ENCODE data around the gene IDH2. TPM values are rescaled to one million over a fixed set of nuclear protein-coding genes. Genes with fewer than 3 reads are reported as not detected.
A peak's percentile ranks its signal among the peaks of the same experiment; 100 is the strongest.

Gene IDH2
- total and polyA plus RNA-seq, 2 of the 13 experiments (the other 11 are each of a cell fraction or from before 2014, with no cell fraction given): 121 to 145 TPM

DNA sequence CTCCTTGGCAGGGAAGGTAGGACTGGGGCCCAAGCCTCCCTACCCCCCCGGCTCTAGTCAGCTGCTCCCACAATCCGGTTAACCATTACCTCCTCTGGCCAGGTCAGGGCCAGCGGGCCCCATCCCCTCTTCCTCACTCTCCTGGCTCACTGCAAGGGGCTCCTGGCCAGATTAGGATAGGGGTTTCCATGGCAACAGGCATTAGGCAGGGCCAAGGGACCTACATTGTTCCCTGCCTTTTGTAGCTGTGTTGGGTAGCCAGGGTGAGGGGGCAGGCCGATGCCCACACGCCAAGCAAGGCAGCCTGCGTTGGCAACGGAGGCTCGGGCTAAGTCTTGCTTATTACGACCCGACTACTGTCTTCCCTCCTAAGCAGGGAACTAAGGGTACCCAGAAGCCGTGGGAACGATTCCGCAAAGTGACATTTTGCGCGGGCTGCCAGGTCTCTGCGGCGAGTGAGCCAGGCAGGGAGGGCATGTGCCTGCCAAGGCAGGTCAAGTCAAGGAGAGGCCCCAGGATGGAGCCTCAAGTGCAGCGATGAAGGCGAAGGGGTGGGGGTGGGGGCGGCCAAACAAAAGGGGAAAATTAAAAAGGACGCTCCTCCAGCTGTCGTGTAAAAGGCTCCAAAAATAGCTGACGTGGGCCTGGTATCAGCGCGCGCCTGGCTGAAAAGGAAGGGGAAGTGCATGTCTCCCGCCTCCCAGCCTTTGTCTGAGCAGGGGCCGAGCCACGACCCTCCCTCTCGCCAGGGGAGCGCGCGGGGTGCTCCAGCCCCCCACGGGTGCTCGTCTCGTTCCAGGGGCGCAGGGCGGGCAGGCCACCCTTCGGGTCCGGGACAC is 919 bp downstream of the IDH2 start (continued):
- TF ChIP-seq, protein P1, sequence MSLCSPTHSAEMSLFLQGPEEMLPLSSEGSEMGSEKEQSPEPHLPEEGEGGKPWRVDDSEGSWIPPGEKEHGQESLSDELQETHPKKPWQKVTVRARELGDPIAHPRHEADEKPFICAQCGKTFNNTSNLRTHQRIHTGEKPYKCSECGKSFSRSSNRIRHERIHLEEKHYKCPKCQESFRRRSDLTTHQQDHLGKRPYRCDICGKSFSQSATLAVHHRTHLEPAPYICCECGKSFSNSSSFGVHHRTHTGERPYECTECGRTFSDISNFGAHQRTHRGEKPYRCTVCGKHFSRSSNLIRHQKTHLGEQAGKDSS (CRISPR knock-in tag; IDR thresholded peaks at IDR 0.05; ENCODE audit: borderline replicate concordance, low read depth): peak; percentile 11; the same call in 1 of the 2 replicates
- 0 out of 2 replicates have a peak, but pooled peaks have one; percentile 15 for TF ChIP-seq ZNF235 (CRISPR knock-in tag; IDR thresholded peaks at IDR 0.05; ENCODE audit: borderline replicate concordance)
- TF ChIP-seq PITX1 (CRISPR knock-in tag; IDR thresholded peaks at IDR 0.05): 0 out of 2 replicates have a peak, but pooled peaks have one; percentile 48
- TF ChIP-seq ETV5 (CRISPR knock-in tag; IDR thresholded peaks at IDR 0.05; ENCODE audit: borderline replicate concordance): peak; percentile 16; the same call in 1 of the 2 replicates
- peak; percentile 15; the same call in 1 of the 2 replicates for TF ChIP-seq ELF3 (CRISPR knock-in tag; IDR thresholded peaks at IDR 0.05)
- TF ChIP-seq ZNF546 (CRISPR knock-in tag; conservative IDR thresholded peaks at IDR 0.05): 0 out of 2 replicates have a peak, but pooled peaks have one; percentile 21
- peak; percentile 76 for TF ChIP-seq RFX3 (CRISPR knock-in tag; IDR thresholded peaks at IDR 0.05)
- TF ChIP-seq HIVEP1 (CRISPR knock-in tag; IDR thresholded peaks at IDR 0.05): peak; percentile 69; the same call in 1 of the 2 replicates
- TF ChIP-seq, protein P2, sequence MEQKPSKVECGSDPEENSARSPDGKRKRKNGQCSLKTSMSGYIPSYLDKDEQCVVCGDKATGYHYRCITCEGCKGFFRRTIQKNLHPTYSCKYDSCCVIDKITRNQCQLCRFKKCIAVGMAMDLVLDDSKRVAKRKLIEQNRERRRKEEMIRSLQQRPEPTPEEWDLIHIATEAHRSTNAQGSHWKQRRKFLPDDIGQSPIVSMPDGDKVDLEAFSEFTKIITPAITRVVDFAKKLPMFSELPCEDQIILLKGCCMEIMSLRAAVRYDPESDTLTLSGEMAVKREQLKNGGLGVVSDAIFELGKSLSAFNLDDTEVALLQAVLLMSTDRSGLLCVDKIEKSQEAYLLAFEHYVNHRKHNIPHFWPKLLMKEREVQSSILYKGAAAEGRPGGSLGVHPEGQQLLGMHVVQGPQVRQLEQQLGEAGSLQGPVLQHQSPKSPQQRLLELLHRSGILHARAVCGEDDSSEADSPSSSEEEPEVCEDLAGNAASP (CRISPR knock-in tag; IDR thresholded peaks at IDR 0.05; ENCODE audit: borderline replicate concordance): peak; percentile 50; the same call in 1 of the 2 replicates
- 0 out of 2 replicates have a peak, but pooled peaks have one; percentile 13 for TF ChIP-seq ZBTB38 (CRISPR knock-in tag; IDR thresholded peaks at IDR 0.05)
- TF ChIP-seq, protein P3, sequence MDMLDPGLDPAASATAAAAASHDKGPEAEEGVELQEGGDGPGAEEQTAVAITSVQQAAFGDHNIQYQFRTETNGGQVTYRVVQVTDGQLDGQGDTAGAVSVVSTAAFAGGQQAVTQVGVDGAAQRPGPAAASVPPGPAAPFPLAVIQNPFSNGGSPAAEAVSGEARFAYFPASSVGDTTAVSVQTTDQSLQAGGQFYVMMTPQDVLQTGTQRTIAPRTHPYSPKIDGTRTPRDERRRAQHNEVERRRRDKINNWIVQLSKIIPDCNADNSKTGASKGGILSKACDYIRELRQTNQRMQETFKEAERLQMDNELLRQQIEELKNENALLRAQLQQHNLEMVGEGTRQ (IDR thresholded peaks at IDR 0.05; ENCODE audit: low read depth, low read length): no peak
- TF ChIP-seq, protein P3 (CRISPR knock-in tag; IDR thresholded peaks at IDR 0.05; ENCODE audit: borderline replicate concordance): no peak
- TF ChIP-seq NCOA2 (CRISPR knock-in tag; IDR thresholded peaks at IDR 0.05): 0 out of 2 replicates have a peak, but pooled peaks have one; percentile 21
- no peak for TF ChIP-seq ZBTB1 (CRISPR knock-in tag; IDR thresholded peaks at IDR 0.05; ENCODE audit: borderline replicate concordance)
- TF ChIP-seq SALL1 (CRISPR knock-in tag; IDR thresholded peaks at IDR 0.05): peak; percentile 10; the same call in 1 of the 2 replicates
- TF ChIP-seq, protein P4, sequence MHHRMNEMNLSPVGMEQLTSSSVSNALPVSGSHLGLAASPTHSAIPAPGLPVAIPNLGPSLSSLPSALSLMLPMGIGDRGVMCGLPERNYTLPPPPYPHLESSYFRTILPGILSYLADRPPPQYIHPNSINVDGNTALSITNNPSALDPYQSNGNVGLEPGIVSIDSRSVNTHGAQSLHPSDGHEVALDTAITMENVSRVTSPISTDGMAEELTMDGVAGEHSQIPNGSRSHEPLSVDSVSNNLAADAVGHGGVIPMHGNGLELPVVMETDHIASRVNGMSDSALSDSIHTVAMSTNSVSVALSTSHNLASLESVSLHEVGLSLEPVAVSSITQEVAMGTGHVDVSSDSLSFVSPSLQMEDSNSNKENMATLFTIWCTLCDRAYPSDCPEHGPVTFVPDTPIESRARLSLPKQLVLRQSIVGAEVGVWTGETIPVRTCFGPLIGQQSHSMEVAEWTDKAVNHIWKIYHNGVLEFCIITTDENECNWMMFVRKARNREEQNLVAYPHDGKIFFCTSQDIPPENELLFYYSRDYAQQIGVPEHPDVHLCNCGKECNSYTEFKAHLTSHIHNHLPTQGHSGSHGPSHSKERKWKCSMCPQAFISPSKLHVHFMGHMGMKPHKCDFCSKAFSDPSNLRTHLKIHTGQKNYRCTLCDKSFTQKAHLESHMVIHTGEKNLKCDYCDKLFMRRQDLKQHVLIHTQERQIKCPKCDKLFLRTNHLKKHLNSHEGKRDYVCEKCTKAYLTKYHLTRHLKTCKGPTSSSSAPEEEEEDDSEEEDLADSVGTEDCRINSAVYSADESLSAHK (CRISPR knock-in tag; IDR thresholded peaks at IDR 0.05; ENCODE audit: borderline replicate concordance): no peak
- TF ChIP-seq, protein P5, sequence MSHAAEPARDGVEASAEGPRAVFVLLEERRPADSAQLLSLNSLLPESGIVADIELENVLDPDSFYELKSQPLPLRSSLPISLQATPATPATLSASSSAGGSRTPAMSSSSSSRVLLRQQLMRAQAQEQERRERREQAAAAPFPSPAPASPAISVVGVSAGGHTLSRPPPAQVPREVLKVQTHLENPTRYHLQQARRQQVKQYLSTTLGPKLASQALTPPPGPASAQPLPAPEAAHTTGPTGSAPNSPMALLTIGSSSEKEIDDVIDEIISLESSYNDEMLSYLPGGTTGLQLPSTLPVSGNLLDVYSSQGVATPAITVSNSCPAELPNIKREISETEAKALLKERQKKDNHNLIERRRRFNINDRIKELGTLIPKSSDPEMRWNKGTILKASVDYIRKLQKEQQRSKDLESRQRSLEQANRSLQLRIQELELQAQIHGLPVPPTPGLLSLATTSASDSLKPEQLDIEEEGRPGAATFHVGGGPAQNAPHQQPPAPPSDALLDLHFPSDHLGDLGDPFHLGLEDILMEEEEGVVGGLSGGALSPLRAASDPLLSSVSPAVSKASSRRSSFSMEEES (CRISPR knock-in tag; IDR thresholded peaks at IDR 0.05): peak; percentile 76
- TF ChIP-seq AGO2 (optimal IDR thresholded peaks at IDR 0.05; ENCODE audit: low read depth, low read length): peak; percentile 56
